Superior temporal gyrus (tissue), 1 donor: ENCODE data around the gene STAMBPL1.

Source experiments
- DNase-seq: peaks from one replicate; pipeline ENCODE4 v3.0.0-alpha.2; 2016; ENCODE audit errors: extremely low spot score

Gene STAMBPL1

DNA sequence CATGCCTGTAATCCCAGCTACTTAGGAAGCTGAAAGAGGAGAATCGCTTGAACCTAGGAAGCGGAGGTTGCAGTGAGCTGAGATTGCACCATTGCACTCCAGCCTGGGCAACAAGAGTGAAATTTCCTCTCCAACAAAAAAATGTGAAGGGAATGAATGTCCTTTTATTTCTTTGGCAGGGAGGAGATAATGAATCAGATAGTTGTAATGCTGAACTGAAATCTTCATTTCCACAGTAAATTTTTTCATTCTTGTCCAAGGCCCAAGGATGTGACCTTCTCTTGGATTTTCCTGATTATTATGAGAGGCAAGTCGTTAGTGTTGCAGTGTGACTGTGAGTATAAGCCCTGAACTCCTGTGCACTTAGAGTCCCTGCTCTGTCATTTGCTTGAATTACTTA lies 13.6 kb downstream of the STAMBPL1 start:
- no peak for DNase-seq

DNA sequence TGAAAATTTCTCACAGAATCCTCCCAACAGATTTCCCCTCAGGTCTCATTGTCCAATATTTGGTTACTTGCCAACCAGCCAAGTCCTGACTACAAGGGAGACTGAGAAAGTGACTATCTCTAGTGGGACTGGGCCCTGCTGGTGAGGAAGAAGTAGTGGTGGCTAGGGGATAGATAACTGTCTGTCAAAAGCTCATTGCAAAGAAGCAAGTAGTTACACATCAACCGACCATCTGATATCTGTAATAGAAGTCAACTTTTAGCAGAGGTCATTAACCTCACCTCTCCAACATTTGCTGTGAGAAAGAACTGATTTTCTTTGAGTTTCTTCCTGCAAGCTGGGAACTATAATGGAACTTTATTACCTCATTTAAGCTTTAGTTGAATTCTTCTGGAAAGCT lies 15.2 kb downstream of the STAMBPL1 start:
- DNase-seq, result no peak

DNA sequence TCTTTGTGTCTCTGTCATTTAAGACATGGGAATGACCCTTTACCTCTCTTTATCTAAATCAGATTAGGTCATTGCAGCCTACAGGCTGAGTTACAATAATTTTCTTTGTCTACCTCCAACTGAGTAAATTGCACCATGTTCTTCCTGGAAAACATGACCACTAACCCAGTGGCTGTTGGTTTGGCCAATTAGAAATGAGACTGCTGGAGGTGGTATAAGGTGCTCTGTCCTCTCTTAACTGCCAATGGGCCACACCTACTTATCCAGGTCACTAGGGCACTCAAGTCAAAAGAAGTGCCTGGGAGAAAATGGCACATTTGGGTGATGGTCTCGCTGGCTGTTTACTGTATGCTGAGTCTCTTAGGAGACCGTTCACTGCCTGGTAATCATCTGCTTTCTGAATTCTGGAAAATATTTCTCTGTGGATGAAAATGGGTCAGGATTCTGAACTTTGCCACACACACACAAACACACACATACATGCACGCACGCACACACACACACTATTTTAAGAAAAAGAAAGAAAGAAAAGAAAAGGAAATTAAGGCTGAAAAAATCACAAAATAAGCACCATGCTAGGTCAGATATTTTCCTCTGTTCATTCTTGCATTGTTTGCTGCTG lies 16.4 kb downstream of the STAMBPL1 start:
- DNase-seq, result no peak

DNA sequence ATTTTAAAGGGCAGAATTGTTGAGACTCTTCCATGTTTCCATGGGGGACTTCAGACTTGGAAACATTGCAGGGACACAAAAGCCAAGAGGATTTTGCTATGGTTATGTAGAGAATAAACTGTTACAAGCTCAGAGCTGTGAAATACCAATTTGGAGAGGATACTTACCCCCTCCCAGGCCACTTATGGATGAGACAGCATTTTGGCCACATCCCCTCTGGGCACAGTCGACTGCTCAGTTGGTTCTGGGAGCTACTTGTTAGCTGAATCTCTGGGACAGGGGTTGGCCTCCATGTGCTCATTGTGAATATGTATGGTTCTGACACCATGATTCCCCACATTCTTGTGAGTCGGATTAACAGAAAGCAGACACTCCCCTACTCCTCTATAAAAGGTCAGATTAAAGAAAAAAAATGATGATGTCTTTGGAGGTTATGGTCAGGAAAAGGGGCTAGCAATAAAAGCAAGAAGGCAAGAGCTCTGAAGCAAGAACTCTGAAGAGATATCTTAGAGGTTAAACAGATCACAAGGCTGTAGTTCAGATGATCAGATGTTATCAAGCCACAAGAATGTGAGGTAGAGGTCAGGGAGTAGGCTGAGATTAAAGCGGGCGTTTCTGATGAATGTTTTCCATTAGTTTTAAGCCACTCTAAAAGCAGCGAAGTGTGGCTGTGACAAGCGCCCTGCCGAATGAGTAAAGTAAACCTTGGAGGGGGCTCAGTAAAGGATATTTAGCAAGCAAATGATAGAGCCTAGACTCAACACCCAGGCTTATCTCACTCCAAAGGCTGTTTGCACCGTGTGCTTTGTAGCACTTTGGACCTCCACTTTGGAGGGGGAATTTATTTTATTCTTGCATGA lies 17.2 kb downstream of the STAMBPL1 start:
- no peak for DNase-seq

DNA sequence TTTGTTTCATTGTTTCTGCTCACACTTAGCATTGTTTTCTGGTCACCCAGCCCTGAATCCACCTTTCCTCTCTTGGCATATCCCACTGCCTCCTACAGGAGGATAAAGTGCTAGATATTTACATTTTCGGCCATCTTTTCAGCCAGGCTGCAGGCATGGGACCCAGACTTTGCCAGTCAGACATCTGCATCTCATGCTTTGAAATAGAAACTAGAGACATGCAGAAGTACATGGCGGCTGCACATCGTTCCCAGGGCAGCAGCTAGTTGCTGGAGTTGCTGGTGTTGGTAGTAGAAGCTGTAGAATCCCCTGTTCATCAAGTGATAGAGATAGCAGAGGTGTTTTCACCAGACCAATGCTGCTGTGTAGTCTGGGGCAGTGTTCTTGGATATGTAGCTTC lies 18.7 kb downstream of the STAMBPL1 start:
- DNase-seq, result no peak

DNA sequence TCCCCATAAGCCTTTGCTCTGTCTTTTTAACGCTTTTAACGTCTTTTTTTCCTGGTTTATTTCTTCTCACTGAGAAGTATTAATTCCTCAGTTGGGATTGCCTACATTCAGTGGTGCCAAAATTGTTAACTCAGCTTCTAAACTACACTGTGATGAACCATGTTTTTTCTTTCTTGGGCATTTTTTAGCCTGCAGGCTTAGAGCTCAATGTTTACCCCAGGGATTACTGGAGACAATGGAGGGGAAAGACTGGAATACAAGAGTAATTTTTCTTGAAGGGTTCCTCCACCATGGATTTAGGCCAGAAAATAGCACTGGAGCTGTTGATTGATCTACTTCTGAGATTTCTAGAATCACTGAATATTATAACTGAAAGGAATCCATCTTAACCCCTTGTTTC lies 19.8 kb downstream of the STAMBPL1 start:
- DNase-seq, result no peak

DNA sequence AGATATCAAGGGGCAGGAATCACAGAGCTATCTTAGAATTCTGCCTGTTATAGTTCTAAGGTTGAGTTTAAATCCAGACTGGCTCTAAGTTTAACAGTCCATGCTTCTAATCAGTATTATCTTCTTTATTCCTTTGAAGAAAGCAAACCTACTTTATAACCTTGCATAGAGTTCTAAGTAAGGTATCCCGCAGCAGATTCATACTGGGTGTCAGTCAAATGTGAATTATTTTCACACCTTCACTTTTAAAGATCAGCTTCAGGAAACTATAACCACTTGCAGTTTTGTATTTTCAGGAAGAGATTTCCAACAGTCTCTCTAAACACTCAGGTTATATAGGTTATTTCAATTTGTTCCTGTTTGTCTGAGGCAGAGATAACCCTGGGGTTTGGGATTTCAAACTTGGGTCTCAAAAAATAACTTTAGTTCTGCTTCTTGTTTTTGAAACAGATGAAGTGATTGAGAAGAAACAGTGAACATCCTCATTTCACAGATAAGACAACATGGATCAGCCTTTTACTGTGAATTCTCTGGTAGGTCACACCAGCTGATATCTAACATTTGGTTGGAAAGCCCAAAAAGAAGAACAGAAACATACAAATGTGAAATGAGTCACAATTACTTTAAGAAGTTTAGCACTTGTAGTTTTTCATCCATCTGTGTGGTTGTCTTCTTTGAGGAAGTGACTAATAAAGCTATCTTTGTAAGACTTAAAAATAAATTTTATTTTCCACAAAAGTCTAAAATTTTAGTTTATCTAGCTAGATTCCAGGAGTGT lies 21.4 kb downstream of the STAMBPL1 start:
- peak; percentile 75 for DNase-seq

DNA sequence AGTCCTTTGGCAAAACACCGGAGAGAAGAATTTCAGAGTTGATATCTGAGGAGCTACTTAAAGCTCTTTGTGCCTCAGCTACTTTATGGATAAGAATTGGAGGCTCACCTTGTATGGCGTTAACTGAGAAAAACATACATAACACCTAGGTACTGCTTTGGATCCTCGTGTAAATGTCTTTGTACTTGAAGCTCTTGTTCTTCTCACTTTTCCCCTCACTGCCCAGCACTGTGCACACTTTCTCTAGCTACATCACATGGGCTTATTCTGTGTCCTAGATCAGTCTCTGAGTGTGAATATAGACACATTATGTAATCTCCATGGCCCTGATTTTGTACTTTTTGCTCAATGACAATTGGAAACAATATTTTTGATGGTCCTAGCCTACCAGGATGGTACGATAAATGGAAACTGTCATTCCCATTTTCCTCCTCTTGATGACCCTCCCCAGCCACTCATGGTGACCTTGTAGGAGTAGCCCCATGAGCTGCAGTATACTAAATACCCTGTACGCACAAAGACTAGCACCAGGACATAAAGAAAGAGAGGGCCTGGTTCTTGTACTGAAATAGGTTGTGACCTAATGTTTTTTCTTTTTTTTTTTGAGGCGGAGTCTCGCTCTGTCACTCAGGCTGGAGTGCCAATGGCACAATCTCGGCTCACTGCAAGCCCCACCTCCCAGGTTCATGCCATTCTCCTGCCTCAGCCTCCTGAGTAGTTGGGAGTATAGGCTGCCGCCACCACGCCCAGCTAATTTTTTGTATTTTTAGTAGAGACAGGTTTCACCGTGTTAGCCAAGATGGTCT lies 22.1 kb downstream of the STAMBPL1 start:
- DNase-seq, result peak; percentile 53

DNA sequence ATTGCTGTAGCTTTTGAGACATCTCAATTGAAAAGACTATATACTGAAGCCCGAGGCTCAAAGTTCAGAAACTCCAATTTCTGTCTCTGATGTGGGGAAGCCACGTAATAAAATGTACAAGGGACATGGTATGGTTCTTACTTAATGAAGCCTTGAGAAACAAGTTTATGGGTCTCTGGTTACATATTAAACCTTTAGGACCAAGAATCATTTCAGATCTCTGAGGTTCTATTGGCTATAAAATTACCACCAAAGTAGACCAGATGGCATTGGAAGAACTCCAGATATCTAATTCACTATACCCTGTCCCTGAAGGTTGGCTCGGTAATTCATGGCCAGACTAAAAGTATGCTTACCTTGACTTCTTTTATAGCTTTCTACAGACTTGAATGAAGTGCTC lies 23.7 kb downstream of the STAMBPL1 start:
- DNase-seq, result no peak

DNA sequence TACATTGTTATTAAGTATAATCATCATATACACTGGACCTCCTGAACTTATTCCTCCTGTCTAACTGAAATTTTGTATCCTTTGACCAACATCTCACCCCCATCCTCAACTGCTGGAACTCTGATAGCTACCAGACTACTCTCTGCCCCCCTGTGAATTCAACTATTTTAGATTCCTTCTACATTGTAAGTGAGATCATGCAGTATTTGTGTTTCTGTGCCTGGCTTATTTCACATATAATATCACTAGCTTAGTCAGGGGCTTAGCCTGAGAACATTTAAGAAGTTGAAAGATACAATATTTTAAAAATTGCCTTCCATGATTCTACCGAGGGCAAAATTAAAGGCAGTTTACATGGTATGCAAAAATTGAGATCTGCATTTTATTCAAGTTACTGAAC lies 26.9 kb downstream of the STAMBPL1 start:
- no peak for DNase-seq

DNA sequence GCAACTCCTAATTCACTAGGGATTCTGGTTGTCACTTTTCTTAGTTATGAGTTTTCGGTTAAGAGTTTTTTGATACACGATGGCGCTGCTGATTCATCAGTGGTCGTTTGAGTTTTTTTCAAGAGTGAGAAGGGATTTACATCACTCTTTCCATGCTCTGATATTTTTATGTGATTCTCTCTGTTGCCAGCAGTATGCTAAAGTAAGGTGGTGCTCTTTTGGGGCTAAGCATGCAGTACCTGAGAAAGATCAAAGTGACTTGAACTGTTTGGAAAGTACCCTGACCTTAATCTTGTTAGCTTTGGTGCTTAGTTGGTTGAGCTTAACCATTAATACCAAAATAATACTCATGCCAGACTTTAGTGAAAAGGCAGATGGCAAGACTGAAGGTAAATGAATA lies 28.1 kb downstream of the STAMBPL1 start:
- DNase-seq, result no peak

DNA sequence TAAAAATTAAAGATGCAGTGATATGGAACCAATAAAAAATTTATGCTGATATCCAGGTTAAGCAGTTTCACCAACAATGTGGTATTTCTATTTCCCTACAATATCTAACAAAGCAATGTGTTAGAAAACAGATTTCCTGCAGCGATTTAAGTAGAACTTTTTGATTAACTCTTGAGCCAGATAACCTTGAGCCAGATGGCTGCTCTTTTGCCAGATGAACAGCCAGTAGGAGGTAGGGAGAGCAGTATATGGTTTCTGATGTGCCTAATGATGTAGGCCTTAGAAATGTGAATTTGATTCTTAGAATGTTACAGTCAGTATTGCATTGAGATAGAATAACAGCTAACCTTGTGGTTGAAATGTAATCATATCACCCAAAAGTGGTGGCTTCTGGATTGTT lies 31.1 kb downstream of the STAMBPL1 start:
- DNase-seq, result no peak

DNA sequence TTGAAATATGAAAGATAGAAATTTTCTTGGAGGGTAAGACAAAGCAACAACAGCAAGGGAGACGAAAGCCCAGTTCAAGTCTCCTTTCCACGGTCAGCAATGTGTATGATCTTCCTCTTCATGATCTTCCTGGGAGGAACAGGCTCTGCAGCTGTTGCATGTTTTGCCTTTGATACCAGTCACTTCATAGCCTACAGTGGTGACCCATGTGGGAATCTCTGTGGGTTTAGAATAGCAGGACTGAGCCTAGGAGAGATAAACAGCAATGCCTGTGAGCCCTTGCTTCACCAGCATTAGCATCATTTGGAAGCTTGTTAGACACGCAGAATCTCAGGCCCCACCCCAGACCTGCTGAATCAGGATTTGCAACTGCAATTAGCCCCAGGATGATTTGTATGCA lies 31.8 kb downstream of the STAMBPL1 start:
- DNase-seq, result no peak

DNA sequence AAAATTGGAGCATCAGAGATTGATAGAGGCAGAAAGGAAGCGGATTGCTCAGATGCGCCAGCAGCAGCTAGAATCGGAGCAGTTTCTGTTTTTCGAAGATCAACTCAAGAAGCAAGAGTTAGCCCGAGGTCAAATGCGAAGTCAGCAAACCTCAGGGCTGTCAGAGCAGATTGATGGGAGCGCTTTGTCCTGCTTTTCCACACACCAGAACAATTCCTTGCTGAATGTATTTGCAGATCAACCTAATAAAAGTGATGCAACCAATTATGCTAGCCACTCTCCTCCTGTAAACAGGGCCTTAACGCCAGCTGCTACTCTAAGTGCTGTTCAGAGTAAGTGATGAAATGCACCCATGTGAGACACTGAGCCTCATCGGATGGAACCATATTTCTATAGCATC lies 33.1 kb downstream of the STAMBPL1 start:
- no peak for DNase-seq

DNA sequence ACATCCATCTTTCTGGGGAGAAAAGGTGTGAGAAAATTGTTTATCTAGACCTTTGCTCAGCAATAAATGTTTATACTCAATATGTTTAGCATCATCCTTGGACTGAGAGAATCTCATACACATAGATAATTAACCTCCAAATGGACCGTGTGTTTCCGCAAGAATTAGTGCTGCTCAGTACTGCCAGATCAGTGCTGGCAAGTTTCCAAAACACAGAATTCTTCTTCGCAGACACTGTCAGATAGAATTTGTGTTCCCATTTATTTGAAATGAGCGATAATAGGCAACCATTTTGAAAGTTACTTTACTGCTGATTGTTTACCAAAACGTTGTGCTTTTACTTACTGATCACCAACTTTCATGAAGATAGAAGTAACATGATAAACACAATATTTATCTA lies 33.7 kb downstream of the STAMBPL1 start:
- no peak for DNase-seq

DNA sequence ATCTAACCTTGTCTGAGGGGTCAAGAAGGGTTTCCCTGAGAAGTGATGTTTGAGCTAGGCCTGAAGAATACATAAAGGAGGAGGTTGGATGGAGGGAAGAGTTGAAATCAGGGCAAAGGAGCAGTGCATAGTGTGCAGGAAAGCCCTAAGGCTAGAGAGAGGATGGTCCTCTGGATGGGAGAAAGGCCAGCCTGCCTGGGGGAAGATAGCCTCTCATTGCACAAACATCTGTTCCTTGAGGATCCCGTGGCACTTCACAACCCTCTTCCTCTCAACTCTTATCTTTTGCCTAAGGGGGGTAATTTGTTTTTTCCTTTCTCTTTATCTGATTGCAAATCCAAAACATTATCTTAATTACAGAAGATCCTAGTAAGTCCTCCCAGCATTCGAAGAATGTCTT lies 35.7 kb downstream of the STAMBPL1 start:
- no peak for DNase-seq

DNA sequence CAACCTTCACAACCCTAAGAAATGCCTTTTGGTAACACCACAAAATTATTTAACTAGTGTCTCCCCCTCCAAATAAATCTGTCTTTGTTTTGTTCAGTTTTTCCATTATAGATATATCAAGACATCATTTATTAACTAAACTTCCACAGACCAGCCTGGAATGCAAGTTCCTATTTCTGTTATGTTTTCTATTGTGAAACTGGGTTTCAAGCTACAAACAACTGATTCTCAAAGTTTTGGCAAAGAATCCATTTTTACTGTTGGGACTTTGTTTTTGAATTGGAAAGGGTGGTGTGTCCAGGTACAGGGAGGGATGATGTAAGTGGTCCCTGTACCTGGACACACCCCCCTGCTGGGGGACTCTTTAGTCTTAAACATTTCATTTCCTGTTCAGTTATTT lies 36.2 kb downstream of the STAMBPL1 start:
- DNase-seq, result no peak

DNA sequence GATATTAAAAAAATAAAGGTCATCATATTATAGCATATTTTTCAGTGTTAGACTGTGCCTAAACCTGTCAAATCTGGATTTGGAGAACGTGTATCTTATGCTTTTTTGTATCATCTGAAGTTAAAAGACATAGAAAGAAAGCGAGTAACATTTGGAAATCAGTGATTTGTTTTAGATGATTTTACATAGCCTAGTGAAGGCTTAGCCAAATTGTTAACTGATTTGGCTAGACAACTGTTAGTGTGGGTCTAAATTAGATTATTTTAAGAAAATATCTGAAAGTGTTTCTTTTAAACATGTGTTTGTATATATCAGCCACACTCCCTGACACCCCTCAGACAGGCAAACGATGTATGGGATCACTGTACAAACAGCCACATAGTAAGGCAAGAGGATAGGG lies 36.9 kb downstream of the STAMBPL1 start:
- no peak for DNase-seq

DNA sequence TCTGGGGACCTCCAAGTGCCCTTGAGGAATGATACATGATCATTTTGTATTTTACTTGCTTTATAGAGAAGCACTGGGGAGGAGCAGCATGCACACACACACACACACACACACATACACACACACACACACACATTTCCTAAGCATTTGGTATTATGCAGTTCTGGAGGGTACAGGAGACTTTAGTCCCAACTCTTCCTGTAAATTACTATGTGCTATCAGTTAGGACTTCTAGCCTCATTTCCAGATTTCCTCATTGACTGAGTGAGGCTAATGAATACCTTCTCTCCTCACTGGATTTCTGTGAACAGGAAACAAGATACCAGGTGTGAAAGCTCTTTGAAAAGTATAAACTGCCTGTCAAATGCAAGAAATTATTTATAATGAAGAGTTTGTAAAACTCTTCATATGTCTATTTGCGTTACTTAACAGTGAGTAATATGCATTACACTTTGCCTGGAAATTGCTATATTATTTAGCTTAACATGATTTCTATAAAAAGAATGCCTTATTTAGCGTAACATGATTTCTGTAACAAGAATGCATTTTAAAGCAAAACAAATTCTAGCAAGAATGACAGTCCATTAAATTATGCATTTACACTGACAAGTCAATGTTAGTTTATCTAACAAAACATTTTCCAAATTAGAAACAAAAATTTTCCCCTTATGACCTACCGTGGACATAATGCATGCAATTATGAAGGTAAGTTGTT lies 38.3 kb downstream of the STAMBPL1 start:
- DNase-seq, result no peak

DNA sequence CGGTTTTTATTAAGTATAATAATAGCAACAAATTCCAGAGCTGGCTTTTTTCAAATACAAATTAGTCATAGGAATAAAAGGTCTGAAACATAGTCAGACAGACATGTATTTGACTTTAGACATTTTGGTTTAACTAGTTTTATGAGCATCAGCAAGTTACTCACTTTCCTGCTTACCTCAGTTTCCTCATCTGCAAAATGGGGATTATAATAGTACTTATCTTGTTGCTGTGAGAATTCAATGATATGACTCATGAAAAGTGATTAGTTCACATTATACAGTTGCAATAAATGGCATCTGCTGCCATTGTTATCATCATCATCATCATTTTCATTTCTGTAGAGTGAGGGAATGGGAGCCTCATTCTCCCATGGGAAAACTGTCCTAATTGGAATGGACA lies 39.0 kb downstream of the STAMBPL1 start:
- DNase-seq, result no peak

DNA sequence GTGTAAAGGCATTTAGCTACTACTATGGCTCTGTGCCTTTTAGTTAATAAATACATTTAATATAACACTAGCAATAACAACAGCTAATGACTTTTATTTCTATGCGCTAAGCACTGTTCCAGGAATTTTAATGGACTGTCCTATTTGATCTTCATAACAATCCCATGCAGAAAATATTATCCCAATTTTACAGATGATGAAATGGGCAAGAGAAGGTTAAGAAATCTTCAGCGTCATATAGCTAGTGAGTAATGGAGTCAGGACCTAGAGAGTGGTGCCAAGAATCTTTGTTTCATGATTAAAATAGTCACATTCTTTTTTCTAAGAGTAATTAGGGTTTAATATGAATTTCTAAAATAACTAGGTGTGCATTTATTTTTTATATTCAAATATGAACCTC lies 40.2 kb downstream of the STAMBPL1 start:
- DNase-seq, result no peak
